ENCODE results near the gene PRSS53. TPM values are rescaled to one million over a fixed set of nuclear protein-coding genes. Genes with fewer than 3 reads are reported as not detected.

PRSS53 gene
- total RNA-seq, 1 donor = 1.7 TPM

DNA sequence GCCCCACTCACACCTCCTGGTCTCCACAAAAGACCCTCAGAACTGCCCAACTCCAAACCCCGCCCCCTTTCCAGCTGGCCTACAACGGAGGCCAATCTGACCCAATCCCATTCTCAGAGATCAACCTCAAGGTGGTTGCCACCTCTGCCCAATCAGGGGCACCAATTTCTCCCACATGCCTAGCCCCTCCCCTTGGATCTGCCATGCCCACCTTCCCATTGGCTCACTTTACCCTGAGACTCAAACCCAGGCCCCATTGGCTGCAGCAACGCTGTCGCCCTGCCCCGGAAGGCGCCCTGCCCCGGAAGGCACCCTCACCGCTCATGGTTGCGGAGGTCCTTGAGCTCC is 25.3 kb downstream of the PRSS53 start:
- H3K4me3 ChIP-seq (ENCODE audit: low read depth, low read length) = no peak overlapping the region
- DNase-seq (ENCODE audit: low read depth) = no peak
- TF ChIP-seq CTCF (IDR thresholded peaks at IDR 0.05; ENCODE audit: insufficient read depth, low read depth, low read length) = no peak

DNA sequence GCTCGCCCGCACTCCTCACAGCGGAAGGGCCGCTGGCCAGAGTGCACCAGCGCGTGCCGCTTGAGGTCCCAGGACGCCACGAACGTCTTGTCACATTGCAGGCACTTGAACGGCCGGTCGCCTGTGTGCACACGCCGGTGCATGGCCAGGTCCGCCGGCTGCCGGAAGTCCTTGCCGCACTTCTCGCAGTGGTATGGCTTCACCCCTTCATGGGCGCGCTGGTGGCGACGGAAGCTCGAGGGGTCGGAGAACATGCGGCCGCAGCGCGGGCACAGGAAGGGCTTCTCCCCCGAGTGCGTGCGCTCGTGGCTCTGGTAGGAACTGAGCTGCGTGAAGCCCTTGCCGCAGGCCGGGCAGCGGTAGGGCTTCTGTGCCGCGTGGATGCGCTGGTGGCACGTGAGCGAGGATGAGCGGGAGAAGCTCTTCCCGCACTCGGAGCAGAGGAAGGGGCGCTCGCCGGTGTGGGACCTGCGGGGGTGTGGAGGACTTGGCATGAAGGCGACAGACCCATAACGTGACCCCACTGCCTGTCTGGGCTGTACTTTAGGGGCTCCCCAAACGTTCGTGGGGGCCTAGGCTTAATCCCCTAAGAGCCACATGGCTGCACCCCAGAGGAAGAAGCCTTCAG is 26.8 kb downstream of the PRSS53 start:
- no peak for TF ChIP-seq CTCF (IDR thresholded peaks at IDR 0.05; ENCODE audit: insufficient read depth, low read depth, low read length)
- no peak for DNase-seq (ENCODE audit: low read depth)
- no peak overlapping the region for H3K4me3 ChIP-seq (ENCODE audit: low read depth, low read length)

DNA sequence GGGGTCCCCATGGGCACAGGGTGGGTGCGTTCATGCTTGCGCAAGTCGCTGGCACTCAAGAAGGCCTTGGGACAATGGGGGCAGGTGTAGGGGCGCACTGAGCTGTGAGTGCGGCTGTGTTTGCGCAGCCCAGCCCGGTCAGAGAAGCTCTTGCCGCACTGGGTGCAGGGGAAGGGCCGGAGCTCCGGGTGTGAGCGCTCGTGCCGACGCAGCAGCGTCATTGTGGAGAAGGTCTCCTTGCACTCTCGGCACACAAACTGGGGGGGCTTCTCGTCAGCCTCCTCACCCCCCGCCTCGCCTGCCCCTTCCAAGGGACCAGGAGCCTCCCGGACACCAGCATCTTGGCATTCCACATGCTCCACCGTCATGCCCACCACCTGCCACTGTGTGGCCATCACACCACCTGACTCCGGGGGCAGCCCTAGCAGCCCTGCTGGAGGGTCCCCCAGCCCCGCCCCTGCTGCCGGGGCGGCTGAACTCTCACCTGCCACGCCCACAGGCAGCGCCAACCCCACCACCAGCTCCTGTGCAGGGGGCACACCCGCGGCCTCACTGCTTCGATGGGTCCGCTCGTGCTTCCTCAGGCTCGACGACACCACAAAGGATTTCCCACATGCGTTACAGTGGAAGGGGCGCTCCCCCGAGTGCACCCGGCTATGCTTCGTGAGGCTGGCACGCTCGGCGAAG is 27.5 kb downstream of the PRSS53 start:
- no peak for DNase-seq (ENCODE audit: low read depth)
- H3K4me3 ChIP-seq (ENCODE audit: low read depth, low read length) = no peak overlapping the region
- TF ChIP-seq CTCF (IDR thresholded peaks at IDR 0.05; ENCODE audit: insufficient read depth, low read depth, low read length) = no peak

- DNase-seq (ENCODE audit: low read depth) = no peak
- no peak overlapping the region for H3K4me3 ChIP-seq (ENCODE audit: low read depth, low read length)
- no peak for TF ChIP-seq CTCF (IDR thresholded peaks at IDR 0.05; ENCODE audit: insufficient read depth, low read depth, low read length)
Measured at GRCh38 chr16:31055613-31056012, 33.1 kb downstream of the PRSS53 start.

GRCh38 chr16:31052114-31052513 is 36.6 kb downstream of the PRSS53 start:
- peak; percentile 97 for DNase-seq (ENCODE audit: low read depth)
- no peak overlapping the region for H3K4me3 ChIP-seq (ENCODE audit: low read depth, low read length)
- TF ChIP-seq CTCF (IDR thresholded peaks at IDR 0.05; ENCODE audit: insufficient read depth, low read depth, low read length) = no peak

GRCh38 chr16:31050280-31051030 is 38.3 kb downstream of the PRSS53 start:
- no peak for TF ChIP-seq CTCF (IDR thresholded peaks at IDR 0.05; ENCODE audit: insufficient read depth, low read depth, low read length)
- DNase-seq (ENCODE audit: low read depth) = peak; percentile 40
- H3K4me3 ChIP-seq (ENCODE audit: low read depth, low read length) = no peak overlapping the region

Data from fibroblast of villous mesenchyme (primary cell).